COLO829 (cell line): Measurements from ENCODE around the gene SERPINB1.
A peak's percentile ranks its signal among the peaks of the same experiment; 100 is the strongest.

Source experiments
- DNase-seq: peaks from one replicate; pipeline ENCODE4 v3.0.0; 2012; ENCODE audit warnings: low spot score

Gene SERPINB1

DNA sequence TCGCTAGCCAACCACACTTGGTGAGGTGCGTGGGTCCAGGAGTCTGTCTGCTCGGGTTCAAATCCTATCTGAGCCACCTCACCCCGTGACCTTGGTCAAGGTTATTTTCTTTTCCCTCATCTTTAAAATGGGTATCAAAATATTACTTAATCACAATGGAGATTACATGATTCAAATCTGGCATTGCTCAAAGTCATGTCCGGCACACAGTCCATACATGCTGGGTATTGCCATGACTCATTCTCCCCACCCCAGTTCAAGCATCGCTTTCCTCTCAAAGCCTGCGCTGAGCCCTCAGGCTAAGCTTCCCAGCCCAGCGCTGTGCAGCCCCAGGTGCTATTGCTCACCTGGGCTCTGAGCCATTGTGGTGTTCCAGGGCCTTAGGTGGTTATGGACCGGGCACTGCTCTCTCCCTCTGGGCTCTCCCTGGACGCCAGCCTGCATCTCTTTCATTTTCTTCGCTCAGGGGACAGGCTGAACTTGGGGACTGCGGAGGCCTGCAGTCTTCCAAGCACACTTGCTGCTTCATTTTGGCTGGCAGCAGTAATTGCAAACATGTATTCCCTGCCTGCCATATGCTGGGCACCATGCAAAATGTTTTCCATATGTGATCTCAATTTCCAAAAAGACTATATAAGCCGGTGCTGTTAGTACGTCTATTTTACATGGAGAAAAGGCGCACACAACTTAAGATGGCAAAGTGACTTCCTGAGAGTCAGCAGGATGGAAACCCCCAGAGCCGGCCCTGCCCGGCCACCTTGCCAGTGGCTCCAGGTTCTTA is 49.1 kb downstream of the SERPINB1 start:
- DNase-seq: no peak

- no peak for DNase-seq
Observed at GRCh38 chr6:2791450-2791974, 50.2 kb downstream of the SERPINB1 start.

- peak; percentile 87 for DNase-seq
Observed at GRCh38 chr6:2790588-2791449, 50.8 kb downstream of the SERPINB1 start.

DNA sequence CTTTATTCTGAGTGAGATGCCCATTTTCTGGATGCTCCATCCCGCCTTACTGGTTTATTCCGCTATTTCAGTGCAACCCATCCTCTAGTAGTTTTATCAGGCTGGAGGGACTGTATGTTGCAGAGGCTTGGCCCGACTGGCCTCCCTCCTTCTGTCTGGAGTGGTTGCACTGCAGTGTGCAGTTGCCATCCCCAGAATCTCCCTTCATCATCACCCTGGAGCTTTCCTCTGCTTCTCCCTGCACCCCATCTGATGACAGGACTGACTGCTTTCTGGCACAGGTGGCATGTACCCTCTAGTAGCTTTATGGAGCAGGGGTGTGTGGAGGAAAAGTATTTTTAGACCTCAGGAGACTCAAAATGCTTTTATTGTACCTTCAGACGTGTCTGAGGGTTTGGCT is 55.4 kb downstream of the SERPINB1 start:
- DNase-seq: no peak

GRCh38 chr6:2784930-2785329 is 56.7 kb downstream of the SERPINB1 start:
- no peak for DNase-seq

DNA sequence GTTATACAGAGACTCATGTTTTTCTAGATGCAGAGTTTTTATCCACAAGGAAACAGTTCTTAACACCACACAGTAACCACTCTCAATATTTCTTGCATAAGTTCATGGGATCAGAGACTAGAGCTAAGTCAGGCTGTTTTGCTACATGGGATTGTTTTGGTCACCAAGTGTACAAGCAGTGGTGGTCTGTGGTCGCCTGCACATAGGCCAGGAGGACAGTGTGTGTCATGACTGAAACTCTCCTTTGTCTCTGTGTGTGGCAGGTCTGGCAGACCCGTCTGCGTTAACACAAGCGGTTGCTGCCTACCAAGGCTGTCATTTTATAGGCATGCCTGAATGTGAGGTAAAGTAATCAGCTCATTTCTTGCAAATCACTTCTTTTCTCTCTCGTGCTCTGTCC is 57.6 kb downstream of the SERPINB1 start:
- DNase-seq: no peak

GRCh38 chr6:2783188-2783963 is 58.3 kb downstream of the SERPINB1 start:
- no peak for DNase-seq

DNA sequence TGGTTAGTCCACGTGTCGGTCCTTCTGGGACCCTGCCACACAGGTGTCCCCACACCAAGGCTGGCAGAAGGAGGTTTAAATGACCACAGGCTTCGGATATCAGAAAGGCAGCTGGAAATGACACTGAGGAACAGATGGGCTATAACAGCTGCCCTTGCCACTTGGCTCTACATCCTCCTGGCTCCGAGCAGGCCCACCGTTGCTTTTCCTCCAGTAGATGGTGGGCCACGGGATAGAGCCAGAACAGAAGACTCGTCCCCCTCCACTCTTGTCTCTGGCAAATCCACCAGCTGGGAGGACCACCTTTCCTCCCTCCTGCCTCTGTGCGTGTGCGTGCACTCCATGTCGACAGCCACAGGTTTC is 58.9 kb downstream of the SERPINB1 start:
- no peak for DNase-seq

DNA sequence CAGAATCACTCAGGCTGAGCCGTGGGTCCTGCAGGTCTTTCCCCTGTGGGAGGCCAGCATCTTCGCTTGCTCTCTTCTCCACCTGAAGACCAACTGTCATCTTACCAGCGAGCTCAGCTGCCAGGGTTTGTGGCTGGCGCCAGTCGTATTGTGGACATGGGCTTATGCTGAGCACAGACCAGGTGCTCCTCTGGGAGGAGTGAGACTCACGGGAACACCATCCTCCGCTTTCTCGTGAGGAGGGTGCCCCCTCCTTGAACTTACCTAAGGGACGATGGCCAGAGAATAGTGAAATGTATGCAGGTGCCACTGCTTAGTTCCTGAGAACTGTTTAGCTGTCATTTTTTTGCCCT is 59.3 kb downstream of the SERPINB1 start:
- DNase-seq: no peak
